NK-92 treated with Interleukin-12 subunit alpha and Interleukin-12 subunit beta, amount 100 ng/mL, for 24 hours (cell line): ENCODE results near the gene MCM6.
"Not testable (repeated sequence)": the region's sequence is repeated elsewhere in the genome, so short reads cannot be mapped to it uniquely, and the experiment has no call there.

ENCODE experiments used
- DNase-seq: peaks from one replicate; lab custom pipeline; 2025; lab: John Stamatoyannopoulos, UW

The MCM6 gene

GRCh38 chr2:135820003-135820618 lies 56.1 kb downstream of the MCM6 start:
- peak; percentile 85 for DNase-seq

GRCh38 chr2:135818937-135819610 lies 57.2 kb downstream of the MCM6 start:
- no peak for DNase-seq

- no peak for DNase-seq
Observed at GRCh38 chr2:135817951-135818350, 58.3 kb downstream of the MCM6 start.

DNA sequence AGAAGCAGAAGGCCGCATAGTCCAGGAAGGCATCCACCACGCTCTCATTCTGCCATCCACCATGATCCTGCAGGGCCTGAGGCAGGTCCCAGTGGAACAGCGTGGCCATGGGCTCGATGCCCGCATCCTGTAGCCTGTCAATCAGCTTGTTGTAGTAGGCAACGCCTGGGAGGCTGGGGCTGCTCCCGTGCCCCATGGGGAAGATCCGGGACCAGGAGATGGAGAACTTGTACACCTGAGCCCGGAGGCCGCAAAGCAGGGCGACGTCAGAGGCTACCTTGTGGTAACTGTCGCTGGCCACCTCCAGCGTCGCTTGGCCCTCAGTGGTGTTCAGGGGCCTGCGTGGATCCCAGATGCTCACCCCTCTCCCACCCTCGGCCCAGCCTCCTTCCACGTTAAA lies 58.8 kb downstream of the MCM6 start:
- no peak for DNase-seq

- DNase-seq: no peak
Observed at GRCh38 chr2:135815269-135815668, 61.0 kb downstream of the MCM6 start.

DNA sequence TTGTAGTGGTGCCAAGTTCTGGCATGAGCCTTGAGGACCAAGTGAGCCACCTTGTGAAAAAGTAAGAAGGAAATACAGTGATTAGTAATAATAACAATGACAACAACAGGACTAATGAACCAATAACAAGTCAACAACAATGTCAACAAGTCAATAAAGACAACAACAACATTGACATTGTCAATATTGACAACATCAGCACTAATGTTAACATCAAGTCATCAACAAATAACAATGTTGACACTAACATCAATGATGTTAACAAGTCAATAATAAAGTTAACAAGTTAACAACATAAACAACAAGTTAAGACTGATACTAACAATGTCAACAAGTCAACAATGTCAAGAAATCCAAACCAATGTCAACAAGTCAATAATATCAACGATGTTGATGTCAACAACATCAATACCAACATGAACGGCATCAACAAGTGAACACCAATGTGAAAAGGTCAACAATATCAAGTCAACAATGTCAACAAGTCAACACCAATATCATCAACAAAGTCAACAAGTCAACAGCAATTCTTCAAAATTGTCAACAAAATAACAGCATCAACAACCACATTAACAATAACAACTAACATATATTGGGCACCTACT lies 63.2 kb downstream of the MCM6 start:
- no peak for DNase-seq

GRCh38 chr2:135807874-135808273 lies 68.4 kb downstream of the MCM6 start:
- DNase-seq: not testable (repeated sequence)

DNA sequence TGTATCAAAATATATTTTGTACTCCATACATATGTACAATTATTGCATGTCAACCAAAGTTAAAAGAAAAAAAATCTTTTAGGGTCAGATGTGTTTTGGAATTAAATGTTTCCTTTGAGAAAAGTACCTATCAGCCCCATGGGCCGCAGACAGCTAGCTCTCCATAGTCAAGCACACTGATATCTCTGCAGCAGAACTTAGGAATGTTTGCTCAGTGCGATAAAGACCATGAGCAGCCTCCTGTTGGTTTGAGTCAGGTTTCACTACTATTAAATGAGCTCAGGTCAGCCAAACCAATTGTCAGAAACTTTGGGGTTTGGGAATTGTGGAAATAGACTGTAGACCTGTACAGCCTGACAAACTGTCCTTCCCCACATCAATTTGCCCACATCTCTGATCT lies 73.0 kb downstream of the MCM6 start:
- DNase-seq: no peak

DNA sequence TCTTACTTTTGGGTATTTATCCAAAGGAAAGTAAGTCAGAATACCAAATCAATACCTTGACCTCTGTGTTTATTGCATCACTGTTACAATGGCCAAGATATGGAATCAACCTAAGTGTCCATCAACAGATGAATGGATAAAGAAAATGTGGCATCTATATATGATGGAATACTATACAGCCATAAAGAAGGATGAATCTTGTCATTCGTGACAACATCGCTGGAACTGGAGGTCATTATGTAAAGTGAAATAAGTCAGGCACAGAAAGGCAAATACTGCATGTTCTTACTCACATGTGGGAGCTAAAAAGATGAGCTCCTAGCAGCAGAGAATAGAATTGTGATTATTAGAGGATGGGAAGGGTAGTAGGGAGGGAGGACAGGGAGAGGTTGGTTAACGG lies 73.9 kb downstream of the MCM6 start:
- DNase-seq: no peak

DNA sequence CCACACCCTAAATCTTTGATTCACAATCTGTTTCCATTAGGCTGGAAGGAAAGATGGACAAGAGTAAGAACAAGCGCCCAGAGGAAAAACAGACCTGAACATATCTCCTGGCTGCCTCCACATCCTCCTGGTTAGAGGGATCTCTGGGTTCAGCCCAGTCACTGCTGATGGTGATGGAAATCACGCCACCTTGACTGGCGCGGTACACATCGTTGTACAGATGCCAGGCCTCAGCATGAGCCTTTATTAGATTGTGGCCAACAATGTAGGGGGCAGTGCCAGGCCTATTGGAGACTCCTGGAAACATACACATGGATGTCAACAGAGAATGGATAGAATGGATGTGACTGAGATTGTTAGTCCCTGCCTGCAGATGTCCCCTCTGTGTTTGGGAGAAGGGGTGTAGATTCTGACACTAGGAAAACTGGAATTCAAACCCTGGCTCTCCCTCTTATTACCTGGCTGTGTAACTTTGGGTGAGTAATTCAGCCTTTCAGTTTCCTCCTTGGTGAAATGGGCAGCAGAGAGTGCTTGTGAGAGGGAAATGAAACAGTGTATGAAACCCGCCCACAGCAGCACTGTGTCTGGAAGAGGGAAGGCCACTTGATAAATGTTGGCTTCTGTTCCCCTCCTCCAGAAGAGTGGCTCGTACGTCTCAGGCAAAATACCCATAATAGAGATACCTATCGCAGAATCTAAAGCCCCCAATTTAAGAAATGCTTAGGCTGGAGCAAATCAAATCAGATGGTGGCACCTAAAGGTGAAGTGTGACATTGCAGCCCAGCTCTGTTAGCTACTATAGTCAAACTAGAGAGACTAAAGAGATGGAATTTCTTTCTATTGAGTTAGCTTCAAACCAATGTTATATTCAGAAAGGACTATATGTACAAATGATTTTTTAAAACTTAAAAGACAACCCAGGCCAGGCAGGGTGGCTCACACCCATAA lies 75.5 kb downstream of the MCM6 start:
- no peak for DNase-seq

DNA sequence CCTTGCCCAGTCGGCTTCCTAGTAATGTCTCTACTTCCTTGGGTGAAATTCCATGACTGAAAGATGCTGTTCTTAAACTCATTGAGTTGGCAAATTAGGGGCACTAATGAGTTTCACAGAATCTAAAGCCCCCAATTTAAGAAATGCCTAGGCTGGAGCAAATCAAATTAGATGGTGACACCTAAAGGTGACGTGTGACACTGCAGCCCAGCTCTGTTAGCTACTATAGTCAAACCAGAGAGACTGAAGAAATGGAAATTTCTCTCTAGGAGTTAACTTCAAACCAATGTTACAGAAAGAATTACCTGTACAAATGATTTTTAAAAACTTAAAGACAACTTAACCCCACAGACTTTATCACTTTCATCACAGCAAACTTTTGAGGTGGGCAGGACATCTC lies 76.5 kb downstream of the MCM6 start:
- DNase-seq: no peak

DNA sequence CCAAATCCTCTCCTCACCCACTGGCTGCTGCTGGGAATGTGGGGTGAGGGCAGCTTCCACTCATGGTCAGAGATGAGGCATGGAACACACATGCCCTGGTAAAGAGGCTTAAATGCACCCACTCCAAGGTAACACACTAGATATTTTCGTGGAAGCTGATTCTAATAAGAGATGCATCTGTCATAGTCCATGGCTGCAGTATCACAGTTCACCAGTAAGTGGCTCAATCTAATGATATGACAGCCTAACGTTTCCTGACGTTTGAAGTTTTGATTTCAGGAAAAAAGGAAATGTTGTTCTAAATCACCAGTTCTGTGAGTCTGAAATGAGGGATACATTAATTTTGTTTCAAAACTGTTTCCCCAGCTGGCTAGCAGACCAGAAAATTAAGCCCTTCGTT lies 77.5 kb downstream of the MCM6 start:
- no peak for DNase-seq

- DNase-seq: no peak
Observed at GRCh38 chr2:135798275-135798705, 78.0 kb downstream of the MCM6 start.

DNA sequence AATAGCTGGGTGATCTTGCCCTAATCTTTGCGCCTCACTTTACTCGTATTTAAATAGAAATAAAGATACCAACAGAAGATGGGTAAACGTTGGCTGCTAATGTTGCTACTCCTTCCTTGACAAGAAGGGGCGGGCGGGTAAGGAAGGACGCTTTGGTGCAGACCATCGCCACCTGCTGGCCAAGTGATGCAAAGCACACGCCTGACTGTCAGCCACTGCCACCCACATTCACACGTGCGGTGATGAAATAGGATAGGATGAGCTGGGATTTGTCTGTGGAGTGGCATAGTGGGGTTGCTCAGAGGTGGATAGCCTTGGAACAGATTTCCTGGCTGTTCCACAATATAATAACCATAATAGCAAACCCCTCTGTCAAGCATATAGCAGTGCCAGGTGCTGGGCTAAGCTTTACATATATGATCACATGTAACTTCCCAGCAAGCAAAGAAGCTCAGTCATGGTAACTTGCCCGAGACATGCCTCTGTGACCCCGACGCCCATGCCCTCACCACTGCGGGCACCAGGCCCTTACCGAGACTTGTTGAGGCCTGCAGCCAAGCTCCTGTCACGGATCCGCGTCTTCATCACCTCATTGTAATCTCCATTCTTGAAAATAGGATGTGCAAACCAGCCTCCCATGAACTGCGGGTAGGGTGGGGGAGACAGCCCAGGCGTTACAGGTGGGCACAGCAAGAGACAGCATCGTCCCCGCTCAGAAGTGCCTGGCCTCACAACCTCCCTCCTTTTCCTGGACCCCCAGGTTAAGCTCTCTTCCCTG lies 78.6 kb downstream of the MCM6 start:
- peak; percentile 49 for DNase-seq

- no peak for DNase-seq
Observed at GRCh38 chr2:135796606-135797005, 79.6 kb downstream of the MCM6 start.

DNA sequence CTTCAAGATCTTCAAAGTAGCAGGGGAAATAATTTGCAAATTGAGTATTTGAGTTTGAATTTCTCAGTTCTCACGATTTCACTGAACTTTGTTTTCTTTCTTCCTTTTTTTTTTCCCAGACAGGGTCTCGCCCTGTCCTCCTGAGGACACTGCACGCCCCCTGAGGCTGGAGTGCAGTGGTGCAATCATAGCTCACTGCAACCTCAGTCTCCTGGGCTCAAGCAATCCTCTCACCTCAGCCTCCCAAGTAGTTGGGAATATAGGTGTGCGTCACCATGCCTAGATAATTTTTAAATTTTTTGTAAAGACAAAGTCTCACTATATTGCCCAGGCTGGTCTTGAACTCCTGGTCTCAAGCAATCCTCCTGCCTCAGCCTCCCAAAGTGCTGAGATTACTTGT lies 80.6 kb downstream of the MCM6 start:
- DNase-seq: not testable (repeated sequence)

GRCh38 chr2:135792401-135793150 lies 83.7 kb downstream of the MCM6 start:
- no peak for DNase-seq

- no peak for DNase-seq
Observed at GRCh38 chr2:135791418-135792190, 84.6 kb downstream of the MCM6 start.

DNA sequence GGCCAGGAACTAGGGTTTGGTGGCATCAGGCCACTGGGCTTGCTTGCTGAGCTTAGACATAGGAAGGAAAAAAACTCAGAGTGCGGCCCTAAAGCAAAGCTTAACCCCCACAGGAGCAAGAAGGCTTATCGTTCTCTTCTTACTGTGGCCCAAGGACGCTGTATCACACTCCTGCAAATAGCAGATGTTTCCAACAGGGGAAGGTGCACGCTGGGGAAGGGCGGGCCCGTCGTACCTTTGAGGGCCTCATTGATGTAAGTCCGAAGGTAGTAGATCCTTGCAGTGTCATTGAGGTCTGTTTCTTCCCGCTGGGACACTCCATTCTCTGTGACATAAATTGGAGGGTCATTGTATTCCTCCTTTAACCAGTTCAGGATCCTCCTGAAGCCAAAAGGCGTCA lies 85.8 kb downstream of the MCM6 start:
- no peak for DNase-seq
